Activated CD4-positive, alpha-beta T cell treated with anti-CD3 and anti-CD28 coated beads for 1 hour (primary cell): ENCODE measurements around the gene LAMC3.

Source experiments
- DNase-seq: peaks from one replicate; pipeline ENCODE4 v3.0.0-alpha.2; 2020

LAMC3 gene

GRCh38 chr9:131013015-131013755 is 4.2 kb downstream of the LAMC3 start:
- no peak for DNase-seq

GRCh38 chr9:131013771-131014676 is 5.0 kb downstream of the LAMC3 start:
- DNase-seq = no peak

GRCh38 chr9:131015112-131015511 is 6.1 kb downstream of the LAMC3 start:
- no peak for DNase-seq

- DNase-seq = no peak
Observed at GRCh38 chr9:131015876-131016397, 7.0 kb downstream of the LAMC3 start.

GRCh38 chr9:131017067-131017466 is 8.1 kb downstream of the LAMC3 start:
- DNase-seq = no peak

GRCh38 chr9:131018621-131019020 is 9.6 kb downstream of the LAMC3 start:
- no peak for DNase-seq

- no peak for DNase-seq
Observed at GRCh38 chr9:131019388-131020239, 10.6 kb downstream of the LAMC3 start.

- no peak for DNase-seq
Observed at GRCh38 chr9:131020388-131020787, 11.4 kb downstream of the LAMC3 start.

GRCh38 chr9:131020862-131021261 is 11.9 kb downstream of the LAMC3 start:
- DNase-seq = no peak

- no peak for DNase-seq
Observed at GRCh38 chr9:131021785-131022184, 12.8 kb downstream of the LAMC3 start.

GRCh38 chr9:131024978-131025868 is 16.2 kb downstream of the LAMC3 start:
- no peak for DNase-seq

- no peak for DNase-seq
Observed at GRCh38 chr9:131025953-131026858, 17.2 kb downstream of the LAMC3 start.

GRCh38 chr9:131027048-131027871 is 18.3 kb downstream of the LAMC3 start:
- no peak for DNase-seq

- DNase-seq = no peak
Observed at GRCh38 chr9:131027872-131028179, 18.9 kb downstream of the LAMC3 start.

GRCh38 chr9:131028221-131028884 is 19.4 kb downstream of the LAMC3 start:
- no peak for DNase-seq

- DNase-seq = no peak
Observed at GRCh38 chr9:131028931-131029573, 20.1 kb downstream of the LAMC3 start.

- DNase-seq = no peak
Observed at GRCh38 chr9:131029574-131029952, 20.6 kb downstream of the LAMC3 start.

- DNase-seq = no peak
Observed at GRCh38 chr9:131030239-131031004, 21.4 kb downstream of the LAMC3 start.
